GM12878 (cell line): Measurements from ENCODE around the gene SLC16A6. TPM values are rescaled to one million over a fixed set of nuclear protein-coding genes. Genes with fewer than 3 reads are reported as not detected.

Source experiments
- ATAC-seq: fragments of 200-7000 bp; cut with Tn5 transposase; 3 replicates; pipeline ENCODE4 v1.9.1; 2020; ENCODE audit warnings: mild to moderate bottlenecking, moderate library complexity
- BruUV-seq: library from RNA; stranded (reverse); fragments of 400-500 nt; replicated peaks from 2 replicates; lab custom pipeline; 2021; lab: Mats Ljungman, UMichigan
- CTCF ChIA-PET: fragments of 300-600 bp; sonication (Branson Sonifier 250); formaldehyde crosslinking; extraction: SDS; loops from one replicate; lab custom pipeline; 2021; ENCODE audit warnings: inconsistent platforms; lab: Yijun Ruan, JAX
- POLR2A ChIA-PET: fragments of 350-600 bp; formaldehyde crosslinking; extraction: SDS; loops from one replicate; lab custom pipeline; 2021; ENCODE audit warnings: inconsistent platforms; lab: Charles Lee
- RAD21 ChIA-PET: fragments of 300-600 bp; sonication (Branson Sonifier 250); formaldehyde crosslinking; loops from one replicate; lab custom pipeline; 2023; ENCODE audit warnings: antibody characterized with exemption; ENCODE audit not compliant: unreplicated experiment; lab: Charles Lee
- SMC1A ChIA-PET: fragments of 300-600 bp; sonication (Branson Sonifier 250); formaldehyde crosslinking; loops from one replicate; lab custom pipeline; 2023; ENCODE audit not compliant: unreplicated experiment, uncharacterized antibody; lab: Charles Lee
- DNase-seq: peaks from one replicate; pipeline ENCODE4 v3.0.0-alpha.2; 2011; ENCODE audit warnings: low read depth, low spot score
- FAIRE-seq: peaks from 3 replicates; lab custom pipeline; 2011; peaks lifted over from hg19 to GRCh38; lab: Jason Lieb, UNC
- H2AFZ ChIP-seq: 2 replicates; pipeline ENCODE4 v1.6.0; 2011; ENCODE audit warnings: low read depth, low read length, control low read depth; ENCODE audit not compliant: control insufficient read depth
- H3K27ac ChIP-seq: 2 replicates; pipeline ENCODE4 v1.5.1; 2011; ENCODE audit warnings: control low read depth; ENCODE audit not compliant: control insufficient read depth, insufficient read depth
- H3K27me3 ChIP-seq, 2 experiments: replicated peaks in 1 of 2; 2 replicates each; pipeline versions ENCODE4 v1.6.0 to v1.6.1; 2011; ENCODE audit warnings: low read length in 1 of 2; ENCODE audit not compliant: control insufficient read depth in 2 of 2, insufficient read depth in 2 of 2
- H3K36me3 ChIP-seq, 2 experiments: 2 replicates each; pipeline ENCODE4 v1.5.1; 2011; ENCODE audit warnings: low read length in 1 of 2; ENCODE audit not compliant: control insufficient read depth in 2 of 2, insufficient read depth in 2 of 2
- H3K4me1 ChIP-seq: 2 replicates; pipeline ENCODE4 v1.6.1; 2011; ENCODE audit warnings: mild to moderate bottlenecking, low read length, moderate library complexity, mixed read lengths; ENCODE audit not compliant: control insufficient read depth, insufficient read depth
- H3K4me2 ChIP-seq: 2 replicates; pipeline ENCODE4 v1.6.0; 2011; ENCODE audit warnings: control low read depth; ENCODE audit not compliant: control insufficient read depth, insufficient read depth
- H3K4me3 ChIP-seq: fragments of 200-600 bp; sonication (generic); 2 replicates; pipeline ENCODE4 v1.5.1; 2016
- H3K79me2 ChIP-seq: 2 replicates; pipeline ENCODE4 v1.6.0; 2011; ENCODE audit warnings: low read length; ENCODE audit not compliant: control insufficient read depth, insufficient read depth
- H3K9ac ChIP-seq: 2 replicates; pipeline ENCODE4 v1.8.0; 2011; ENCODE audit warnings: low read length, control low read depth, mixed read lengths; ENCODE audit not compliant: control insufficient read depth, insufficient read depth
- H3K9me3 ChIP-seq: replicated peaks from 3 replicates; pipeline ENCODE4 v1.5.1; 2011; ENCODE audit warnings: mild to moderate bottlenecking, low read length; ENCODE audit not compliant: control insufficient read depth, insufficient read depth
- H4K20me1 ChIP-seq: 2 replicates; pipeline ENCODE4 v1.6.0; 2011; ENCODE audit not compliant: control insufficient read depth, insufficient read depth
- CREB1 ChIP-seq: IDR thresholded peaks from 2 replicates; pipeline ENCODE4 v1.6.1; 2012; ENCODE audit warnings: low read depth, mild to moderate bottlenecking, inconsistent platforms
- DPF2 ChIP-seq: fragments of 450-650 bp; IDR thresholded peaks from 2 replicates; pipeline ENCODE4 v1.6.1; 2017; ENCODE audit warnings: mild to moderate bottlenecking
- ESRRA ChIP-seq: IDR thresholded peaks from 2 replicates; pipeline ENCODE4 v1.6.1; 2012; ENCODE audit warnings: mild to moderate bottlenecking, low read length, improper control_type of control experiment
- FOXK2 ChIP-seq: fragments of 450-650 bp; IDR thresholded peaks from 2 replicates; pipeline ENCODE4 v1.6.1; 2017; ENCODE audit warnings: mild to moderate bottlenecking, moderate library complexity
- IKZF2 ChIP-seq, 2 experiments: fragments of 450-650 bp; IDR thresholded peaks; 2 replicates each; pipeline ENCODE4 v1.6.1; 2017; ENCODE audit warnings: mild to moderate bottlenecking in 2 of 2, moderate library complexity in 2 of 2
- LARP7 ChIP-seq: fragments of 450-650 bp; IDR thresholded peaks from 2 replicates; pipeline ENCODE4 v1.6.1; 2017; ENCODE audit warnings: mild to moderate bottlenecking
- MEF2A ChIP-seq: IDR thresholded peaks from 2 replicates; pipeline ENCODE4 v1.6.1; 2011; ENCODE audit warnings: low read depth, mild to moderate bottlenecking, low read length, moderate library complexity; ENCODE audit not compliant: insufficient read depth
- MYC ChIP-seq: IDR thresholded peaks from 2 replicates; pipeline ENCODE4 v1.6.1; 2011; ENCODE audit warnings: mild to moderate bottlenecking, low read length, moderate library complexity, inconsistent platforms; ENCODE audit not compliant: insufficient read depth, insufficient replicate concordance, insufficient read length, severe bottlenecking
- NFYA ChIP-seq: IDR thresholded peaks from 2 replicates; pipeline ENCODE4 v1.6.1; 2011; ENCODE audit warnings: low read depth, mild to moderate bottlenecking, low read length, improper control_type of control experiment, borderline replicate concordance
- NFYB ChIP-seq: IDR thresholded peaks from 2 replicates; pipeline ENCODE4 v1.6.1; 2011; ENCODE audit warnings: low read depth, mild to moderate bottlenecking, low read length, improper control_type of control experiment, moderate library complexity; ENCODE audit not compliant: insufficient read depth
- RAD21 ChIP-seq: IDR thresholded peaks from 2 replicates; pipeline ENCODE4 v1.6.1; 2011; ENCODE audit warnings: mild to moderate bottlenecking, low read depth, low read length, moderate library complexity; ENCODE audit not compliant: insufficient read depth
- RAD51 ChIP-seq: fragments of 450-650 bp; IDR thresholded peaks from 2 replicates; pipeline ENCODE4 v1.6.1; 2016; ENCODE audit warnings: moderate library complexity, mild to moderate bottlenecking, inconsistent platforms
- RBBP5 ChIP-seq: fragments of 200-600 bp; sonication (generic); conservative IDR thresholded peaks from 2 replicates; pipeline ENCODE4 v1.6.1; 2016
- RCOR1 ChIP-seq: conservative IDR thresholded peaks from 2 replicates; pipeline ENCODE4 v1.6.1; 2012; ENCODE audit warnings: low read depth, low read length, improper control_type of control experiment
- WGBS: methylation state at CpG from one replicate; pipeline ENCODE4 v1.1.6; 2016; ENCODE audit warnings: low lambda C conversion rate; ENCODE audit not compliant: insufficient replicate concordance, insufficient coverage; ENCODE audit errors: missing lambda C conversion rate; 5-methylcytosine and 5-hydroxymethylcytosine counted together
- in situ Hi-C: fragments of 300-500 bp; cut with MboI; formaldehyde crosslinking; loops from 9 replicates; pipeline ENCODE4 v1.14.3; 2018; ENCODE audit warnings: mixed read lengths
- intact Hi-C: fragments of 100-400 bp; cut with micrococcal nuclease; formaldehyde crosslinking; loops from one replicate; pipeline ENCODE4 v1.14.2; 2022; ENCODE audit not compliant: unreplicated experiment
- polyA plus RNA-seq, 11 experiments: library from polyadenylated mRNA; depleted of rRNA in 4 of 11; unstranded in 6 of 11; stranded (reverse) in 5 of 11; fragments of >200 nt; fragmentation: Nextera tagmentation in 4 of 11; fragmentation: Illumina TruSeq in 1 of 11; extraction: Ambion mirVana in 4 of 11; extraction: Trizol in 1 of 11; gene quantifications; 1 replicate in 1 of 11; 2 replicates in 10 of 11; pipeline versions ENCODE4 v1.2.1 to v1.2.3, GENCODE V29; 2011 to 2016; ENCODE audit warnings: inconsistent platforms in 2 of 11, missing spikeins in 2 of 11, low read depth in 1 of 11
- total RNA-seq, 4 experiments: library from RNA; depleted of rRNA in 3 of 4; stranded (reverse); fragments of >200 nt in 3 of 4; fragmentation: Illumina TruSeq in 1 of 4; extraction: Trizol in 1 of 4; gene quantifications; 2 replicates each; pipeline versions ENCODE4 v1.2.1 to v1.2.3, GENCODE V29; 2013 to 2021
- TF ChIP-seq, protein P1 (sequence below): fragments of 450-650 bp; IDR thresholded peaks from 2 replicates; pipeline ENCODE4 v1.6.1; 2016; ENCODE audit warnings: mild to moderate bottlenecking
- TF ChIP-seq, protein P2 (sequence below): fragments of 150-350 bp; IDR thresholded peaks from 2 replicates; pipeline ENCODE4 v1.6.1; 2014; ENCODE audit warnings: mild to moderate bottlenecking, low read depth, low read length
- TF ChIP-seq, protein P3 (sequence below): fragments of 450-650 bp; formaldehyde crosslinking; IDR thresholded peaks from 2 replicates; pipeline ENCODE4 v1.4.0; 2022; ENCODE audit warnings: mild to moderate bottlenecking, moderate library complexity

SLC16A6 gene
- total and polyA plus RNA-seq, 10 of the 15 experiments (the other 5 are each of a cell fraction or from before 2014, with no cell fraction given), result 2.4 to 8.8 (median 6.0) TPM

DNA sequence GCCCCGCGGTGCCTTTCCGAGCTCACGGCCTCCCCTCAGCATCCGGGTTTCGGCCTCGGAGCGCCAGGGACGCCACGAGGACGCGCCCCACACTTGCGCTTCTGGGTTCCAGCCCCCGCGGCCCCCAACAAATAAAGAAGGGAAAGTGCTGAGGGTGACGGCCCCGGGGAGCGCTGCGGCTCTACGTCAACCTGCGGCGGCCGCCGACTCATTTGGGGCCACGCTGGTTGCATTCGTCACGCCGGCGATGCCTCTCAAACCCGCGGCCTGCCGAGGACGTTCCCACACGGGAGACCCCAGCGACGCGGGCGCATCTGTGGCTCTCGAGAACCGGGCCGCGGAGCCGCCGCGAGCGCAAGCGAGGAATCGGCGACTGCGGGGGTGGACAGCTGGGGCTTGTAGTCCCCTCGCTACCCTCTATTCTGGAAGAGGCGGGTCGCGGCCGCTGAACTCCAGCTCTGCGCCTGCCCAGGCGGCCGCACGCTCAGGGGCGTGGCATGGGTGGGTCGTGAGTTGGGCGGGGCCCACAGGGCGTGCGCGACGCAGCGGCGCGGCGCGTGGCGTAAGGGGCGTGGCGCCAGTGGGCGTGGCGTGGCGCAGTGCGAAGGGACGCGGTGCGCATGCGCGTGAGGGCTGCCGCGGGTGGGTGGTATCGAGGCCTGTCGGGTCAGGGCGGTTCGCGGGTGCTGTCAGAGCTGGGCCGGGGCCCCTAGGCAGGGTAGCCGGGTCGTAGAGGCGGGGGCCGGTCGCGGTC lies 43.3 kb downstream of the SLC16A6 start, which contains the start of gene AMZ2:
Gene AMZ2 (plus strand): TSS at position 599 of the 754 bp plus-strand sequence. CDS start 2,145 bp downstream, outside the sequence.
- ChIA-PET RAD21 (interaction anchor here (1.0 to 4.2 kb wide), 16 partner anchors 10 to 265 kb away, joined by 3 to 46 read pairs (median 6); partner anchors contain the start of genes ARSG, PRKAR1A, SLC16A6 and WIPI1), CTCF (interaction anchor here (0.6 to 3.9 kb wide), 10 partner anchors 10 to 215 kb away, joined by 3 to 32 read pairs (median 4); partner anchors contain the start of gene WIPI1), SMC1A (interaction anchor here (1.1 to 4.9 kb wide), 16 partner anchors 10 to 215 kb away, joined by 3 to 59 read pairs (median 6); partner anchors contain the start of gene WIPI1), POLR2A (interaction anchor here (0.6 to 5.6 kb wide), 14 partner anchors 10 to 250 kb away, joined by 3 to 66 read pairs (median 8); partner anchors contain the start of genes SLC16A6 and WIPI1)
- H3K9me3 ChIP-seq, result no peaks in the 10 kb centered on the region
- intact Hi-C loops (loop anchor here (1.0 to 5.0 kb wide), 4 partner anchors 9 to 65 kb away; partner anchors contain the start of genes ARSG and SLC16A6), in situ Hi-C loops (no loop called here)
- H3K27ac ChIP-seq, result peak within 1 kb of the TSS; percentile 91
- H2AFZ ChIP-seq, result peak within 1 kb of the TSS; percentile 89
- H3K36me3 ChIP-seq, result 0 out of 4 replicates have a peak, but pooled peaks cover 0 to 4% of the 10 kb centered on the region in 2 experiments
- peaks cover 10% of the 10 kb centered on the region for H3K4me1 ChIP-seq
- H3K79me2 ChIP-seq, result peaks cover 16% of the 10 kb centered on the region
- FAIRE-seq, result no peak
- DNase-seq, result peak; percentile 81
- peak within 1 kb of the TSS; percentile 85 for H3K4me3 ChIP-seq
- BruUV-seq, result no TSS peak
- H4K20me1 ChIP-seq, result no peaks in the 10 kb centered on the region
- H3K4me2 ChIP-seq, result peak within 1 kb of the TSS; percentile 81
- peak within 1 kb of the TSS; percentile 83 for H3K9ac ChIP-seq
- under 1% methylated on average over 95 of the region's 97 CpGs for WGBS
- ATAC-seq, result peak; percentile 92
- H3K27me3 ChIP-seq, result no peaks in the 10 kb centered on the region
- TF ChIP-seq, protein P1, sequence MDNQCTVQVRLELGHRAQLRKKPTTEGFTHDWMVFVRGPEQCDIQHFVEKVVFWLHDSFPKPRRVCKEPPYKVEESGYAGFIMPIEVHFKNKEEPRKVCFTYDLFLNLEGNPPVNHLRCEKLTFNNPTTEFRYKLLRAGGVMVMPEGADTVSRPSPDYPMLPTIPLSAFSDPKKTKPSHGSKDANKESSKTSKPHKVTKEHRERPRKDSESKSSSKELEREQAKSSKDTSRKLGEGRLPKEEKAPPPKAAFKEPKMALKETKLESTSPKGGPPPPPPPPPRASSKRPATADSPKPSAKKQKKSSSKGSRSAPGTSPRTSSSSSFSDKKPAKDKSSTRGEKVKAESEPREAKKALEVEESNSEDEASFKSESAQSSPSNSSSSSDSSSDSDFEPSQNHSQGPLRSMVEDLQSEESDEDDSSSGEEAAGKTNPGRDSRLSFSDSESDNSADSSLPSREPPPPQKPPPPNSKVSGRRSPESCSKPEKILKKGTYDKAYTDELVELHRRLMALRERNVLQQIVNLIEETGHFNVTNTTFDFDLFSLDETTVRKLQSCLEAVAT, result no peak; the same call in 1 of the 2 replicates
- TF ChIP-seq NFYA (no peak), FOXK2 (no peak), RCOR1 (no peak), RBBP5 (no peak), LARP7 (peak; percentile 57; the same call in 1 of the 2 replicates), ESRRA (no peak), IKZF2 (IDR thresholded peaks at IDR 0.05) (no peak; a peak in 1 of 4 replicates), CREB1 (peak; percentile 90), MYC (peak; percentile 23), DPF2 (no peak; the same call in 1 of the 2 replicates), RAD51 (no peak), RAD21 (no peak), MEF2A (0 out of 2 replicates have a peak, but pooled peaks have one; percentile 38), NFYB (no peak)
- TF ChIP-seq, protein P2, sequence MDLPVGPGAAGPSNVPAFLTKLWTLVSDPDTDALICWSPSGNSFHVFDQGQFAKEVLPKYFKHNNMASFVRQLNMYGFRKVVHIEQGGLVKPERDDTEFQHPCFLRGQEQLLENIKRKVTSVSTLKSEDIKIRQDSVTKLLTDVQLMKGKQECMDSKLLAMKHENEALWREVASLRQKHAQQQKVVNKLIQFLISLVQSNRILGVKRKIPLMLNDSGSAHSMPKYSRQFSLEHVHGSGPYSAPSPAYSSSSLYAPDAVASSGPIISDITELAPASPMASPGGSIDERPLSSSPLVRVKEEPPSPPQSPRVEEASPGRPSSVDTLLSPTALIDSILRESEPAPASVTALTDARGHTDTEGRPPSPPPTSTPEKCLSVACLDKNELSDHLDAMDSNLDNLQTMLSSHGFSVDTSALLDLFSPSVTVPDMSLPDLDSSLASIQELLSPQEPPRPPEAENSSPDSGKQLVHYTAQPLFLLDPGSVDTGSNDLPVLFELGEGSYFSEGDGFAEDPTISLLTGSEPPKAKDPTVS, result no peak
- TF ChIP-seq, protein P3, sequence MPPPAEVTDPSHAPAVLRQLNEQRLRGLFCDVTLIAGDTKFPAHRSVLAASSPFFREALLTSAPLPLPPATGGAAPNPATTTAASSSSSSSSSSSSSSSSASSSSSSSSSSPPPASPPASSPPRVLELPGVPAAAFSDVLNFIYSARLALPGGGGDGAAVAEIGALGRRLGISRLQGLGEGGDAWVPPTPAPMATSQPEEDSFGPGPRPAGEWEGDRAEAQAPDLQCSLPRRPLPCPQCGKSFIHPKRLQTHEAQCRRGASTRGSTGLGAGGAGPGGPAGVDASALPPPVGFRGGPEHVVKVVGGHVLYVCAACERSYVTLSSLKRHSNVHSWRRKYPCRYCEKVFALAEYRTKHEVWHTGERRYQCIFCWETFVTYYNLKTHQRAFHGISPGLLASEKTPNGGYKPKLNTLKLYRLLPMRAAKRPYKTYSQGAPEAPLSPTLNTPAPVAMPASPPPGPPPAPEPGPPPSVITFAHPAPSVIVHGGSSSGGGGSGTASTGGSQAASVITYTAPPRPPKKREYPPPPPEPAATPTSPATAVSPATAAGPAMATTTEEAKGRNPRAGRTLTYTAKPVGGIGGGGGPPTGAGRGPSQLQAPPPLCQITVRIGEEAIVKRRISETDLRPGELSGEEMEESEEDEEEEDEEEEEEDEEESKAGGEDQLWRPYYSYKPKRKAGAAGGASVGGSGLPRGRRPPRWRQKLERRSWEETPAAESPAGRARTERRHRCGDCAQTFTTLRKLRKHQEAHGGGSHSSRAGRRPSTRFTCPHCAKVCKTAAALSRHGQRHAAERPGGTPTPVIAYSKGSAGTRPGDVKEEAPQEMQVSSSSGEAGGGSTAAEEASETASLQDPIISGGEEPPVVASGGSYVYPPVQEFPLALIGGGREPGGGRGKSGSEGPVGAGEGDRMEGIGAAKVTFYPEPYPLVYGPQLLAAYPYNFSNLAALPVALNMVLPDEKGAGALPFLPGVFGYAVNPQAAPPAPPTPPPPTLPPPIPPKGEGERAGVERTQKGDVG, result no peak
